HL-60 (cell line): ENCODE results near the gene MYL10.

Experiments used
- DNase-seq, 2 experiments: peaks; one replicate each; pipeline ENCODE4 v3.0.0-alpha.2; 2010 to 2020; ENCODE audit warnings: low read depth in 1 of 2, low spot score in 1 of 2
- H3K27ac ChIP-seq: fragments of 250-450 bp; sonication (Bioruptor Pico); replicated peaks from 2 replicates; pipeline ENCODE4 v1.5.1; 2020; ENCODE audit warnings: mild to moderate bottlenecking, moderate library complexity
- H3K27me3 ChIP-seq: fragments of 250-450 bp; sonication (Bioruptor Pico); 2 replicates; pipeline ENCODE4 v1.5.1; 2021; ENCODE audit warnings: mild to moderate bottlenecking, moderate library complexity; ENCODE audit not compliant: insufficient read depth, poor library complexity, severe bottlenecking
- H3K4me3 ChIP-seq: replicated peaks from 2 replicates; pipeline ENCODE4 v1.5.1; 2011; ENCODE audit warnings: mild to moderate bottlenecking, control low read depth, low read length; ENCODE audit not compliant: insufficient read depth
- CTCF ChIP-seq: IDR thresholded peaks from one replicate; pipeline ENCODE4 v1.5.1; 2011; ENCODE audit warnings: low read length, control low read depth, inconsistent platforms; ENCODE audit not compliant: insufficient read depth
- GABPA ChIP-seq: IDR thresholded peaks from 2 replicates; pipeline ENCODE4 v1.6.1; 2012; ENCODE audit warnings: low read depth
- POLR2AphosphoS5 ChIP-seq: IDR thresholded peaks from 2 replicates; pipeline ENCODE4 v1.6.1; 2012; ENCODE audit warnings: low read depth
- REST ChIP-seq: IDR thresholded peaks from 2 replicates; pipeline ENCODE4 v1.6.1; 2012; ENCODE audit warnings: low read depth; ENCODE audit not compliant: insufficient replicate concordance
- SPI1 ChIP-seq: IDR thresholded peaks from 2 replicates; pipeline ENCODE4 v1.6.1; 2012; ENCODE audit warnings: low read depth, mild to moderate bottlenecking, borderline replicate concordance

MYL10 gene

GRCh38 chr7:101594790-101595189 is 34.3 kb downstream of the MYL10 start:
- Histone ChIP-seq H3K27me3 (no peaks in the 10 kb centered on the region), H3K27ac (no peak overlapping the region), H3K4me3 (no peak overlapping the region)
- no peak for DNase-seq
- TF ChIP-seq GABPA (no peak), CTCF (no peak), REST (no peak), SPI1 (no peak), POLR2AphosphoS5 (no peak)

- H3K4me3 ChIP-seq = no peak overlapping the region
- no peak for TF ChIP-seq GABPA
- no peak for TF ChIP-seq REST
- no peak for TF ChIP-seq POLR2AphosphoS5
- TF ChIP-seq SPI1 = no peak
- no peak for TF ChIP-seq CTCF
- H3K27me3 ChIP-seq = no peaks in the 10 kb centered on the region
- no peak for DNase-seq
- H3K27ac ChIP-seq = no peak overlapping the region
Measured at GRCh38 chr7:101593556-101593955, 35.5 kb downstream of the MYL10 start.

- TF ChIP-seq REST (no peak), GABPA (no peak), SPI1 (no peak), CTCF (no peak), POLR2AphosphoS5 (no peak)
- no peak overlapping the region for H3K4me3 ChIP-seq
- no peak for DNase-seq
- H3K27ac ChIP-seq = no peak overlapping the region
- H3K27me3 ChIP-seq = no peaks in the 10 kb centered on the region
Measured at GRCh38 chr7:101591504-101591903, 37.6 kb downstream of the MYL10 start.
